B cell (primary cell): ENCODE results near the gene RASSF8. TPM values are rescaled to one million over a fixed set of nuclear protein-coding genes. Genes with fewer than 3 reads are reported as not detected.

ENCODE experiments used
- ATAC-seq: fragments of 200-7000 bp; cut with Tn5 transposase; one replicate; pipeline ENCODE4 v1.10.0; 2021; ENCODE audit warnings: low read depth, mild to moderate bottlenecking, moderate number of reproducible peaks, moderate library complexity
- CTCF ChIA-PET: fragments of 350-600 bp; sonication (Branson Sonifier 250); formaldehyde crosslinking; loops from one replicate; lab custom pipeline; 2021; ENCODE audit warnings: antibody characterized with exemption, inconsistent platforms; lab: Charles Lee
- POLR2A ChIA-PET: fragments of 350-600 bp; sonication (Branson Sonifier 250); formaldehyde crosslinking; loops from one replicate; lab custom pipeline; 2021; ENCODE audit warnings: antibody characterized with exemption; lab: Charles Lee
- DNase-seq: peaks from one replicate; pipeline ENCODE4 v3.0.0; 2013
- H2AFZ ChIP-seq: 2 replicates; pipeline ENCODE4 v1.6.1; 2012; ENCODE audit warnings: mild to moderate bottlenecking, low read depth, low read length; ENCODE audit not compliant: insufficient read depth, poor library complexity, severe bottlenecking
- H3K27ac ChIP-seq, 2 donors: 1 replicate in 1 of 2; 2 replicates in 1 of 2; pipeline ENCODE4 v1.5.1; 2012 to 2013; ENCODE audit warnings: low read length in 2 of 2, mild to moderate bottlenecking in 2 of 2, moderate library complexity in 1 of 2
- H3K27me3 ChIP-seq, 4 experiments: fragments of 200-600 bp in 1 of 4; sonication (generic) in 1 of 4; replicated peaks in 1 of 4; 1 replicate in 2 of 4; 2 replicates in 2 of 4; pipeline versions ENCODE4 v1.6.1 to v1.7.0; 2013 to 2016; ENCODE audit warnings: low read length in 3 of 4, mild to moderate bottlenecking in 2 of 4, mixed read lengths in 1 of 4, moderate library complexity in 1 of 4; ENCODE audit not compliant: insufficient read depth in 4 of 4, control insufficient read depth in 3 of 4; ENCODE audit errors: control extremely low read depth in 1 of 4
- H3K36me3 ChIP-seq, 2 experiments: replicated peaks in 1 of 2; 1 replicate in 1 of 2; 2 replicates in 1 of 2; pipeline versions ENCODE4 v1.6.1 to v1.7.1; 2013; ENCODE audit warnings: low read length in 1 of 2; ENCODE audit not compliant: insufficient read depth in 2 of 2, control insufficient read depth in 1 of 2; ENCODE audit errors: control extremely low read depth in 1 of 2, extremely low read depth in 1 of 2
- H3K4me1 ChIP-seq, 2 donors: fragments of 200-600 bp in 1 of 2; sonication (generic) in 1 of 2; 1 replicate in 1 of 2; 2 replicates in 1 of 2; pipeline versions ENCODE4 v1.5.1 to v1.6.1; 2013 to 2017; ENCODE audit warnings: low read length in 2 of 2; ENCODE audit not compliant: control insufficient read depth in 2 of 2, insufficient read depth in 2 of 2
- H3K4me2 ChIP-seq: replicated peaks from 2 replicates; pipeline ENCODE3; 2012; ENCODE audit warnings: mild to moderate bottlenecking, low read depth, low read length; ENCODE audit not compliant: poor library complexity, severe bottlenecking
- H3K4me3 ChIP-seq, 5 experiments: fragments of 200-600 bp in 1 of 5; sonication (generic) in 1 of 5; 1 replicate in 3 of 5; 2 replicates in 2 of 5; pipeline versions ENCODE4 v1.5.1 to v1.7.0; 2011 to 2016; ENCODE audit warnings: low read length in 4 of 5, mild to moderate bottlenecking in 4 of 5, low read depth in 2 of 5, control low read depth in 1 of 5, moderate library complexity in 1 of 5; ENCODE audit not compliant: insufficient read depth in 1 of 5; ENCODE audit errors: control extremely low read depth in 1 of 5, extremely low read depth in 1 of 5
- H3K79me2 ChIP-seq: fragments of 200-600 bp; sonication (generic); one replicate; pipeline ENCODE4 v1.6.0; 2016; ENCODE audit warnings: low read length; ENCODE audit not compliant: control insufficient read depth, insufficient read depth
- H3K9ac ChIP-seq: fragments of 200-600 bp; sonication (generic); 2 replicates; pipeline ENCODE4 v1.6.1; 2017; ENCODE audit warnings: mild to moderate bottlenecking, low read length, moderate library complexity
- H3K9me3 ChIP-seq, 3 donors: one replicate each; pipeline versions ENCODE4 v1.6.1 to v1.7.1; 2013; ENCODE audit warnings: low read length in 2 of 3; ENCODE audit not compliant: control insufficient read depth in 2 of 3, insufficient read depth in 1 of 3; ENCODE audit errors: control extremely low read depth in 1 of 3
- H4K20me1 ChIP-seq: 2 replicates; pipeline ENCODE4 v1.6.0; 2012; ENCODE audit warnings: mild to moderate bottlenecking, low read length; ENCODE audit not compliant: insufficient read depth, control insufficient read depth, poor library complexity, severe bottlenecking
- H3K27ac Mint-ChIP-seq: one replicate; pipeline ENCODE4 v1.8.0; 2021; ENCODE audit warnings: mixed read lengths
- H3K27me3 Mint-ChIP-seq: one replicate; pipeline ENCODE4 v1.8.0; 2021; ENCODE audit warnings: mixed read lengths
- H3K4me1 Mint-ChIP-seq: one replicate; pipeline ENCODE4 v1.8.0; 2021; ENCODE audit warnings: mixed read lengths
- H3K4me3 Mint-ChIP-seq: one replicate; pipeline ENCODE4 v1.8.0; 2021; ENCODE audit warnings: mixed read lengths
- H3K9me3 Mint-ChIP-seq: one replicate; pipeline ENCODE4 v1.8.0; 2022; ENCODE audit warnings: mixed read lengths; ENCODE audit not compliant: insufficient read depth
- CTCF ChIP-seq: fragments of 200-600 bp; IDR thresholded peaks from one replicate; pipeline ENCODE4 v1.8.0; 2022; ENCODE audit warnings: antibody characterized with exemption, mild to moderate bottlenecking
- EZH2 ChIP-seq: IDR thresholded peaks from 2 replicates; pipeline ENCODE4 v1.6.1; 2012; ENCODE audit warnings: borderline replicate concordance, low read depth, mild to moderate bottlenecking, moderate library complexity, low read length; ENCODE audit not compliant: insufficient read depth, poor library complexity, severe bottlenecking
- WGBS: methylation state at CpG from one replicate; pipeline ENCODE4 v1.1.5; 2013; ENCODE audit warnings: missing lambda C conversion rate; ENCODE audit not compliant: insufficient coverage; 5-methylcytosine and 5-hydroxymethylcytosine counted together
- intact Hi-C: fragments of 100-400 bp; cut with micrococcal nuclease; formaldehyde crosslinking; loops from one replicate; pipeline ENCODE4 v1.10.0; 2022
- polyA plus RNA-seq: library from polyadenylated mRNA; depleted of rRNA; stranded (reverse); fragments of >200 nt; gene quantifications from 2 replicates; pipeline ENCODE4 v1.2.3, GENCODE V29; 2012
- total RNA-seq, 2 donors: library from RNA; stranded (reverse); fragments of 120-200 nt in 1 of 2; gene quantifications; 1 replicate in 1 of 2; 2 replicates in 1 of 2; pipeline versions ENCODE4 v1.2.3 to v1.2.4, GENCODE V29; 2013 to 2022

The RASSF8 gene
- total and polyA plus RNA-seq, 2 donors (not counting 1 experiment from before 2014, with no cell fraction given), result 0.01 to 0.49 TPM

- H3K27ac ChIP-seq, result no peak overlapping the region
- ChIA-PET POLR2A (no interaction called here), CTCF (interaction anchor here (1.0 to 1.6 kb wide), 3 partner anchors 8 to 311 kb away, joined by 3 to 6 read pairs (median 4); no protein-coding TSS in a partner anchor)
- H3K36me3 ChIP-seq, result no peaks in the 10 kb centered on the region
- H3K9me3 ChIP-seq, result no peaks in the 10 kb centered on the region
- ATAC-seq (no peak), DNase-seq (no peak)
- Mint-ChIP-seq H3K4me1 (peaks cover 5% of the 10 kb centered on the region), H3K4me3 (no peak overlapping the region), H3K27me3 (no peaks in the 10 kb centered on the region), H3K27ac (no peak overlapping the region), H3K9me3 (no peaks in the 10 kb centered on the region)
- H3K4me3 ChIP-seq, result no peak overlapping the region
- H3K27me3 ChIP-seq, result no peaks in the 10 kb centered on the region
- no peak overlapping the region for H3K9ac ChIP-seq
- H3K4me2 ChIP-seq, result no peak overlapping the region
- WGBS, result 97% methylated on average over 5 of the region's 6 CpGs
- H2AFZ ChIP-seq, result no peak overlapping the region
- H4K20me1 ChIP-seq, result no peaks in the 10 kb centered on the region
- no peaks in the 10 kb centered on the region for H3K79me2 ChIP-seq
- TF ChIP-seq EZH2, result no peak
- TF ChIP-seq CTCF, result no peak
- no peaks in the 10 kb centered on the region for H3K4me1 ChIP-seq
- intact Hi-C loops, result no loop called here
Observed at GRCh38 chr12:26091822-26092221, 133.3 kb downstream of the RASSF8 start.

GRCh38 chr12:26092346-26093105 lies 134.0 kb downstream of the RASSF8 start:
- Histone ChIP-seq H3K9ac (no peak overlapping the region), H3K9me3 (no peaks in the 10 kb centered on the region), H3K4me3 (no peak overlapping the region), H3K79me2 (no peaks in the 10 kb centered on the region), H3K4me2 (no peak overlapping the region), H3K27me3 (no peaks in the 10 kb centered on the region), H4K20me1 (no peaks in the 10 kb centered on the region), H3K36me3 (no peaks in the 10 kb centered on the region), H3K27ac (no peak overlapping the region), H2AFZ (no peak overlapping the region), H3K4me1 (no peaks in the 10 kb centered on the region)
- intact Hi-C loops, result no loop called here
- ChIA-PET CTCF (interaction anchor here (1.6 kb wide), 1 partner anchor 310 kb away, joined by 6 read pairs; no protein-coding TSS in a partner anchor), POLR2A (no interaction called here)
- ATAC-seq (no peak), DNase-seq (no peak)
- Mint-ChIP-seq H3K27me3 (no peaks in the 10 kb centered on the region), H3K4me1 (peaks cover 5% of the 10 kb centered on the region), H3K27ac (no peak overlapping the region), H3K4me3 (no peak overlapping the region), H3K9me3 (no peaks in the 10 kb centered on the region)
- WGBS, result no CpG with 5 or more reads among the region's 4 CpGs
- TF ChIP-seq EZH2, result no peak
- no peak for TF ChIP-seq CTCF
